K562 (cell line): ENCODE data around the gene HS6ST1. TPM values are rescaled to one million over a fixed set of nuclear protein-coding genes. Genes with fewer than 3 reads are reported as not detected.

Experiments
- ETV5 ChIP-seq: sonication (generic); formaldehyde crosslinking; IDR thresholded peaks from 2 replicates; pipeline ENCODE4 v1.4.0; 2020; ENCODE audit warnings: low read depth, mild to moderate bottlenecking, missing genetic modification reagents
- GTF2A2 ChIP-seq: IDR thresholded peaks from 2 replicates; pipeline ENCODE4 v1.6.1; 2016; ENCODE audit warnings: mild to moderate bottlenecking, missing genetic modification characterization, missing compliant biosample characterization
- GTF2F1 ChIP-seq: IDR thresholded peaks from 2 replicates; pipeline ENCODE4 v1.6.1; 2011; ENCODE audit warnings: low read depth, low read length, improper control_type of control experiment
- HNRNPK ChIP-seq: fragments of 200-400 bp; formaldehyde crosslinking; IDR thresholded peaks from one replicate; pipeline ENCODE4 v1.6.1; 2018; ENCODE audit warnings: mild to moderate bottlenecking, low read depth, low read length; ENCODE audit not compliant: poor library complexity, severe bottlenecking
- MAZ ChIP-seq, 2 experiments: fragments of 450-650 bp in 1 of 2; sonication (generic) in 1 of 2; formaldehyde crosslinking; IDR thresholded peaks in 1 of 2; conservative IDR thresholded peaks in 1 of 2; 2 replicates each; pipeline versions ENCODE4 v1.4.0 to v1.5.0; 2020; ENCODE audit warnings: mild to moderate bottlenecking in 1 of 2, missing genetic modification reagents in 1 of 2
- MLLT1 ChIP-seq, 2 experiments: fragments of 450-650 bp; IDR thresholded peaks; 2 replicates each; pipeline ENCODE4 v1.6.1; 2016
- PTBP1 ChIP-seq: fragments of 200-400 bp; formaldehyde crosslinking; IDR thresholded peaks from 2 replicates; pipeline ENCODE4 v1.6.1; 2017; ENCODE audit warnings: low read depth, low read length
- RBFOX2 ChIP-seq: fragments of 200-400 bp; formaldehyde crosslinking; IDR thresholded peaks from 2 replicates; pipeline ENCODE4 v1.6.1; 2017; ENCODE audit warnings: low read depth, mild to moderate bottlenecking, low read length, moderate library complexity
- ZBTB1 ChIP-seq: sonication (generic); formaldehyde crosslinking; IDR thresholded peaks from 2 replicates; pipeline ENCODE4 v1.8.1; 2023; ENCODE audit warnings: missing genetic modification reagents, low read depth, mild to moderate bottlenecking, borderline replicate concordance
- ZBTB34 ChIP-seq: fragments of 250-450 bp; sonication (Bioruptor Pico); IDR thresholded peaks from 2 replicates; pipeline ENCODE4 v1.8.0; 2021; ENCODE audit warnings: mild to moderate bottlenecking, moderate library complexity
- ZBTB9 ChIP-seq: fragments of 450-650 bp; formaldehyde crosslinking; IDR thresholded peaks from 2 replicates; pipeline ENCODE4 v1.4.0; 2020; ENCODE audit warnings: mild to moderate bottlenecking, moderate library complexity
- ZNF561 ChIP-seq: fragments of 450-650 bp; formaldehyde crosslinking; conservative IDR thresholded peaks from 2 replicates; pipeline ENCODE4 v1.4.0; 2020; ENCODE audit warnings: mild to moderate bottlenecking, moderate library complexity
- polyA plus RNA-seq, 8 experiments: library from polyadenylated mRNA; depleted of rRNA in 4 of 8; stranded (reverse) in 5 of 8; unstranded in 3 of 8; fragments of >200 nt; fragmentation: Nextera tagmentation in 2 of 8; fragmentation: Illumina TruSeq in 1 of 8; extraction: Ambion mirVana in 2 of 8; extraction: Trizol in 1 of 8; gene quantifications; 2 replicates each; pipeline versions ENCODE4 v1.2.1 to v1.2.3, GENCODE V29; 2011 to 2014; ENCODE audit warnings: inconsistent platforms in 1 of 8, missing spikeins in 1 of 8
- total RNA-seq, 7 experiments: library from RNA; depleted of rRNA in 6 of 7; stranded (reverse); fragments of >200 nt in 6 of 7; fragmentation: Illumina TruSeq in 2 of 7; extraction: Trizol in 2 of 7; gene quantifications; 2 replicates each; pipeline versions ENCODE4 v1.2.1 to v1.2.3, GENCODE V29; 2011 to 2021; ENCODE audit warnings: low replicate concordance in 1 of 7
- TF ChIP-seq, protein P1 (sequence below): sonication (generic); formaldehyde crosslinking; IDR thresholded peaks from 2 replicates; pipeline ENCODE4 v1.8.0; 2022; ENCODE audit warnings: missing genetic modification reagents, mild to moderate bottlenecking, moderate library complexity, borderline replicate concordance
- TF ChIP-seq, protein P2 (sequence below): fragments of 200-800 bp; sonication (Bioruptor generic); IDR thresholded peaks from 2 replicates; pipeline ENCODE4 v1.6.1; 2017; ENCODE audit warnings: missing genetic modification characterization, missing compliant biosample characterization
- TF ChIP-seq, protein P3 (sequence below): sonication (generic); formaldehyde crosslinking; IDR thresholded peaks from 2 replicates; pipeline ENCODE4 v1.8.0; 2022; ENCODE audit warnings: mild to moderate bottlenecking, missing genetic modification reagents
- TF ChIP-seq, protein P4 (sequence below): fragments of 250-450 bp; sonication (Bioruptor Pico); IDR thresholded peaks from 2 replicates; pipeline ENCODE4 v1.4.0; 2020; ENCODE audit warnings: mild to moderate bottlenecking, moderate library complexity

HS6ST1 gene
- total and polyA plus RNA-seq, 9 of the 15 experiments (the other 6 are each of a cell fraction or from before 2014, with no cell fraction given) = 0.06 to 7.4 (median 3.8) TPM

GRCh38 chr2:128321784-128322714 is 3.4 kb upstream of the HS6ST1 start (continued):
- TF ChIP-seq, protein P1, sequence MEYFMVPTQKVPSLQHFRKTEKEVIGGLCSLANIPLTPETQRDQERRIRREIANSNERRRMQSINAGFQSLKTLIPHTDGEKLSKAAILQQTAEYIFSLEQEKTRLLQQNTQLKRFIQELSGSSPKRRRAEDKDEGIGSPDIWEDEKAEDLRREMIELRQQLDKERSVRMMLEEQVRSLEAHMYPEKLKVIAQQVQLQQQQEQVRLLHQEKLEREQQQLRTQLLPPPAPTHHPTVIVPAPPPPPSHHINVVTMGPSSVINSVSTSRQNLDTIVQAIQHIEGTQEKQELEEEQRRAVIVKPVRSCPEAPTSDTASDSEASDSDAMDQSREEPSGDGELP (CRISPR knock-in tag) = peak; percentile 22; the same call in 1 of the 2 replicates
- TF ChIP-seq HNRNPK = no peak
- TF ChIP-seq, protein P2, sequence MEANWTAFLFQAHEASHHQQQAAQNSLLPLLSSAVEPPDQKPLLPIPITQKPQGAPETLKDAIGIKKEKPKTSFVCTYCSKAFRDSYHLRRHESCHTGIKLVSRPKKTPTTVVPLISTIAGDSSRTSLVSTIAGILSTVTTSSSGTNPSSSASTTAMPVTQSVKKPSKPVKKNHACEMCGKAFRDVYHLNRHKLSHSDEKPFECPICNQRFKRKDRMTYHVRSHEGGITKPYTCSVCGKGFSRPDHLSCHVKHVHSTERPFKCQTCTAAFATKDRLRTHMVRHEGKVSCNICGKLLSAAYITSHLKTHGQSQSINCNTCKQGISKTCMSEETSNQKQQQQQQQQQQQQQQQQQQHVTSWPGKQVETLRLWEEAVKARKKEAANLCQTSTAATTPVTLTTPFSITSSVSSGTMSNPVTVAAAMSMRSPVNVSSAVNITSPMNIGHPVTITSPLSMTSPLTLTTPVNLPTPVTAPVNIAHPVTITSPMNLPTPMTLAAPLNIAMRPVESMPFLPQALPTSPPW = peak; percentile 82
- TF ChIP-seq RBFOX2 = peak; percentile 80
- TF ChIP-seq, protein P3, sequence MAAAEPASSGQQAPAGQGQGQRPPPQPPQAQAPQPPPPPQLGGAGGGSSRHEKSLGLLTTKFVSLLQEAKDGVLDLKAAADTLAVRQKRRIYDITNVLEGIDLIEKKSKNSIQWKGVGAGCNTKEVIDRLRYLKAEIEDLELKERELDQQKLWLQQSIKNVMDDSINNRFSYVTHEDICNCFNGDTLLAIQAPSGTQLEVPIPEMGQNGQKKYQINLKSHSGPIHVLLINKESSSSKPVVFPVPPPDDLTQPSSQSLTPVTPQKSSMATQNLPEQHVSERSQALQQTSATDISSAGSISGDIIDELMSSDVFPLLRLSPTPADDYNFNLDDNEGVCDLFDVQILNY (CRISPR knock-in tag) = no peak
- no peak for TF ChIP-seq ZBTB1 (CRISPR knock-in tag)
- TF ChIP-seq, protein P4, sequence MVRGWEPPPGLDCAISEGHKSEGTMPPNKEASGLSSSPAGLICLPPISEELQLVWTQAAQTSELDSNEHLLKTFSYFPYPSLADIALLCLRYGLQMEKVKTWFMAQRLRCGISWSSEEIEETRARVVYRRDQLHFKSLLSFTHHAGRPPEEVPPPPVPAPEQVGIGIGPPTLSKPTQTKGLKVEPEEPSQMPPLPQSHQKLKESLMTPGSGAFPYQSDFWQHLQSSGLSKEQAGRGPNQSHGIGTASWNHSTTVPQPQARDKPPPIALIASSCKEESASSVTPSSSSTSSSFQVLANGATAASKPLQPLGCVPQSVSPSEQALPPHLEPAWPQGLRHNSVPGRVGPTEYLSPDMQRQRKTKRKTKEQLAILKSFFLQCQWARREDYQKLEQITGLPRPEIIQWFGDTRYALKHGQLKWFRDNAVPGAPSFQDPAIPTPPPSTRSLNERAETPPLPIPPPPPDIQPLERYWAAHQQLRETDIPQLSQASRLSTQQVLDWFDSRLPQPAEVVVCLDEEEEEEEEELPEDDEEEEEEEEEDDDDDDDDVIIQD (CRISPR knock-in tag) = no peak
- TF ChIP-seq PTBP1 = 0 out of 2 replicates have a peak, but pooled peaks have one; percentile 42
- TF ChIP-seq ZBTB34 = no peak
- no peak for TF ChIP-seq ZBTB9 (CRISPR knock-in tag)
- no peak for TF ChIP-seq ETV5
- TF ChIP-seq ZNF561 (CRISPR knock-in tag) = no peak
- 0 out of 2 replicates have a peak, but pooled peaks have one; percentile 44 for TF ChIP-seq GTF2F1
- no peak for TF ChIP-seq GTF2A2 (tag)
- no peak for TF ChIP-seq MLLT1 (IDR thresholded peaks at IDR 0.05)
- TF ChIP-seq MAZ (CRISPR knock-in tag; conservative IDR thresholded peaks at IDR 0.05 in 1 of 2, IDR thresholded peaks at IDR 0.05 in 1 of 2) = peak; percentile 86 to 94
